ENCODE measurements around the gene GOLGA5. TPM values are rescaled to one million over a fixed set of nuclear protein-coding genes. Genes with fewer than 3 reads are reported as not detected.

Gene GOLGA5
- total RNA-seq, 6 donors from 2014 or later = 24.1 to 60.0 (median 32.2) TPM

DNA sequence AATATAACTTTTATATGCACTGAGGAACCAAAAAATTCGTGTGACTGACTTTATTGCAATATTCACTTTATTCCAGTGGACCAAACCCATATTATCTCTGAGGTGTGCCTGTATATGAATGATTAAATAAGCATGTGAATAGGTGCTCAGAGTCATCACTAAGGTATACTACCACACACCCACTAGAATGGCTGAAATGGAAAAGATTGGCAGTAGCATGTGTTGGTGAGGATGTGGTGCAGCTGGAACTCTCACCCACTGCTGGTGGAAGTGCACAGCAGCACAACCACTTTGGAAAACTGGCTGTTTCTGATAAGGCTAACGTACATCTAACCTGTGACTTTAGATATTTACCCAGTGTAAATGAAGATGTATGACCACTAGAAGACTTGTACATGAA, 36.8 kb downstream of the GOLGA5 start:
- Histone ChIP-seq H3K4me3 (no peak overlapping the region), H3K4me1 (no peaks in the 10 kb centered on the region), H3K9me3 (no peaks in the 10 kb centered on the region), H3K27ac (no peak overlapping the region), H3K27me3 (no peaks in the 10 kb centered on the region), H3K36me3 (peaks cover 26 to 96% (median 61%) of the 10 kb centered on the region in 4 donors)
- TF ChIP-seq EP300 (IDR thresholded peaks at IDR 0.05) = no peak
- ATAC-seq (ENCODE audit: low FRiP score in 2 of 2) (no peak), DNase-seq (no peak)
- WGBS, 2 donors = 87 to 88% methylated on average over 2 of the region's 2 CpGs

DNA sequence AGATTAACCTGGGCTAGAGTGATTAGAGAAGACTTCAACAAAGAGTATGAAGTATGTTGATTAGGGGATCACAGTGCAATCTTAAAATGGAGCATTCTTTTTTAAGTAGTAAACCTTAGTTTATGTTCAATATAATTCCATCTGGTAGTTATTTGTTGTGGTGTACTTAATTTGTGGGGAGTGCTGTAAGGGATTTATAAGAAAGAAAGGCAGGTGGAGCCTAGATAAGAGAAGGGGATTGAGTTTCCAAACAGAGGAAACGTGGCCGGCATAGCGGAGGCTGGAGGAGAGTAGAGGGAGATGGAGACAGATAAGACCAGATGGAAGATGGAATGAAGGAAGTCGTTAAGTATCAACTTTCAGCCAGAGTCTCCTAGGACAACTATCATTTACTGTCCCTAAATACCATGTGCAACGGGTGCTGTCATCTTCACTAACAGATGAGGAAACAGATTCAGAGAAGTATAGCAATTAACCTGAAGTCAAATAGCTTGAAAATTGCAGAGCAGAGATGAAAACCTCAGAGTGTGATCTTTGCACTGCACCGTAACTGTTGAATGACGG, 38.1 kb downstream of the GOLGA5 start:
- Histone ChIP-seq H3K4me1 (no peaks in the 10 kb centered on the region), H3K4me3 (no peak overlapping the region), H3K9me3 (no peaks in the 10 kb centered on the region), H3K27ac (no peak overlapping the region), H3K27me3 (no peaks in the 10 kb centered on the region), H3K36me3 (peaks cover 36 to 96% (median 65%) of the 10 kb centered on the region in 4 donors)
- no peak for TF ChIP-seq EP300 (IDR thresholded peaks at IDR 0.05)
- TF ChIP-seq POLR2AphosphoS5 (IDR thresholded peaks at IDR 0.05) = no peak
- no peak for TF ChIP-seq POLR2A (IDR thresholded peaks at IDR 0.05)
- TF ChIP-seq, protein P1, sequence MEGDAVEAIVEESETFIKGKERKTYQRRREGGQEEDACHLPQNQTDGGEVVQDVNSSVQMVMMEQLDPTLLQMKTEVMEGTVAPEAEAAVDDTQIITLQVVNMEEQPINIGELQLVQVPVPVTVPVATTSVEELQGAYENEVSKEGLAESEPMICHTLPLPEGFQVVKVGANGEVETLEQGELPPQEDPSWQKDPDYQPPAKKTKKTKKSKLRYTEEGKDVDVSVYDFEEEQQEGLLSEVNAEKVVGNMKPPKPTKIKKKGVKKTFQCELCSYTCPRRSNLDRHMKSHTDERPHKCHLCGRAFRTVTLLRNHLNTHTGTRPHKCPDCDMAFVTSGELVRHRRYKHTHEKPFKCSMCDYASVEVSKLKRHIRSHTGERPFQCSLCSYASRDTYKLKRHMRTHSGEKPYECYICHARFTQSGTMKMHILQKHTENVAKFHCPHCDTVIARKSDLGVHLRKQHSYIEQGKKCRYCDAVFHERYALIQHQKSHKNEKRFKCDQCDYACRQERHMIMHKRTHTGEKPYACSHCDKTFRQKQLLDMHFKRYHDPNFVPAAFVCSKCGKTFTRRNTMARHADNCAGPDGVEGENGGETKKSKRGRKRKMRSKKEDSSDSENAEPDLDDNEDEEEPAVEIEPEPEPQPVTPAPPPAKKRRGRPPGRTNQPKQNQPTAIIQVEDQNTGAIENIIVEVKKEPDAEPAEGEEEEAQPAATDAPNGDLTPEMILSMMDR (IDR thresholded peaks at IDR 0.05) = no peak
- ATAC-seq (ENCODE audit: low FRiP score in 2 of 2) = no peak
- 42 to 48% methylated on average over 7 of the region's 7 CpGs for WGBS, 2 donors
- no peak for DNase-seq

DNA sequence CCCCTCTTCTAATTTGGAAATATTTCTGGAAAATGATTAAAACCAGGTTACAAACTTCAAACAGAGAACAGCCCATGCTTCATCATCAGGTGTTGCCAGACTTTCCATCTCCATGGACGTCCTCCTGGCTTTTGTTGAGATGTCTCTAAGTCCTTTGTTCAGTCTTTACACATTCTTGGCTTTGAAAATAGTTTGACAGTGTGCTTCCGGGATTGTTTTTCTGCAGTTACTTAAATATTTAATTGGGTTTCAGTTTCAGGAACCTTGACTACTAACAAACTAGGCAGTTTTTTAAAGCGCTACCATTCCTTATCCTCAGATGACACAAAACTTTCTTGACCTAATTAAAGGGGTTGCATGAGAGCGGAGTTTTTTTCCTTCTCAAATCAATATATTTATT, 47.8 kb downstream of the GOLGA5 start:
- Histone ChIP-seq H3K27me3 (no peaks in the 10 kb centered on the region), H3K4me1 (peaks cover 0 to 4% (median 1%) of the 10 kb centered on the region in 4 donors), H3K27ac (no peak overlapping the region), H3K36me3 (peaks cover 10 to 54% (median 37%) of the 10 kb centered on the region in 4 donors), H3K4me3 (no peak overlapping the region), H3K9me3 (no peaks in the 10 kb centered on the region)
- WGBS, 2 donors = 83 to 86% methylated on average over 4 of the region's 4 CpGs
- TF ChIP-seq EP300 (IDR thresholded peaks at IDR 0.05) (no peak), POLR2AphosphoS5 (IDR thresholded peaks at IDR 0.05) (no peak), POLR2A (IDR thresholded peaks at IDR 0.05) (no peak)
- TF ChIP-seq, protein P1 (IDR thresholded peaks at IDR 0.05) = no peak
- ATAC-seq (ENCODE audit: low FRiP score in 2 of 2) (no peak), DNase-seq (no peak)

DNA sequence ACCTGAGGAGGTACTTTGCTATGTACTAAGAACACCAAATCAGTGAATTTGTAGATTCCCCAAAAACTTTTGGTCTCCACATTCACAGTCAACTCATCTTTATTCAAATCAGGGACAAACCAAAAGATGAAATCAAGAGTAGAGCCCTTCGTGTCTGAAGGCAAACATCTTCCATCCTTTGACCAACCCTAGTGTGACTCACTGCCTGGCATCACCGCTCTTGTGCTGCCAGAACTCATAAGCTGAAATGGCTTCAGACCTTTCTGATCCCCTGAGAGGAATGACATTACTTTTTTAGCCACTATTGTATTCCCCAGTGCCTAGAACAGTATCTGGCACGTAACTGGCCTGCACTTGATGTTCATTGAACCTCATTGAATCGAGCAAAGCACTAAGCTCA, 50.1 kb downstream of the GOLGA5 start:
- no peak overlapping the region for H3K27ac ChIP-seq
- H3K4me3 ChIP-seq = no peak overlapping the region
- ATAC-seq (ENCODE audit: low FRiP score in 2 of 2) = no peak
- H3K36me3 ChIP-seq = peaks cover 7 to 31% (median 19%) of the 10 kb centered on the region in 4 donors
- H3K27me3 ChIP-seq = no peaks in the 10 kb centered on the region
- WGBS, 2 donors = 84 to 100% methylated on average over 4 of the region's 4 CpGs
- H3K4me1 ChIP-seq = peaks cover 0 to 18% (median 1%) of the 10 kb centered on the region in 4 donors
- TF ChIP-seq POLR2A (IDR thresholded peaks at IDR 0.05) (no peak), POLR2AphosphoS5 (IDR thresholded peaks at IDR 0.05) (no peak)
- DNase-seq = no peak
- H3K9me3 ChIP-seq = no peaks in the 10 kb centered on the region

DNA sequence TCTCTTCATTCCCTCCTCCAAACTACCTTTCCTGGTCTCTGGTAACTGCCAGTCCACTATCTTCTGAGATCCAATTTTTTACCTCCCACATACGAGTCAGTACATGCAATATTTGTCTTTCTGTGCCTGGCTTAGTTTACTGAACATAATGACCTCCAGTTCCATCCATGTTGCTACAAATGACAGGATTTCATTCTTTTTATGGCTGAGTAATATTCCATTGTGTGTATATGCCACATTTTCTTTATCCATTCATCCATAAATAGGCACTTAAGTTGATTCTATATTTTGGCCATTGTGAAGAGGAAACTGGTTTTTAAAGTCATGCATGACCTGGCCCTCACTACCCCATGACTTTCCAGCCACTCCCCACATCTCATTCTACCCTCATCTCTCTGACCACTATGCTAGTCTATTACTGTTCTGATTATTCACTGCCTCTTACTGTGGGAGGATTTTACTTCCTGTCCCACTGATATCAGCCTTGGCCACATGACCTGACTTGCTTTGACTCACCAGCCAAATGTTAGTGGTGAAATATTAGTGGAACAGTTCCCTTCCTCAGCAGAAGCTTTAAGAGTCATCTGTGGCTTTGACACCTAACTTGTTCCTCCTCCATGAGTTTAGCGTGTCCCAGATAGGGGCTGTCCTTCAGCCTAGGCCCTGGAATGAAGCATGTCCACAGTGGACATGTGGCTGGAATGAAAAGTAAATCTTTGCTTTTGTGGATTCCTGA, 52.2 kb downstream of the GOLGA5 start:
- no peaks in the 10 kb centered on the region for H3K9me3 ChIP-seq
- TF ChIP-seq, protein P1 (IDR thresholded peaks at IDR 0.05) = no peak
- peak in 1 of 2 donors; percentile 34 for TF ChIP-seq POLR2AphosphoS5 (IDR thresholded peaks at IDR 0.05)
- peak in 1 of 4 donors; percentile 13 for TF ChIP-seq POLR2A (IDR thresholded peaks at IDR 0.05)
- peak in 1 of 4 donors; percentile 27 for TF ChIP-seq EP300 (IDR thresholded peaks at IDR 0.05)
- H3K27me3 ChIP-seq = no peaks in the 10 kb centered on the region
- peaks cover 0 to 18% (median 1%) of the 10 kb centered on the region in 4 donors for H3K4me1 ChIP-seq
- peak; percentile 76 to 78 for ATAC-seq (ENCODE audit: low FRiP score in 2 of 2)
- no peak overlapping the region for H3K4me3 ChIP-seq
- H3K36me3 ChIP-seq = peaks cover 0 to 10% (median 3%) of the 10 kb centered on the region in 4 donors
- H3K27ac ChIP-seq = no peak overlapping the region
- peak in 1 of 2 donors; percentile 39 for DNase-seq
- 69 to 77% methylated on average over 2 of the region's 2 CpGs for WGBS, 2 donors

Data from upper lobe of left lung (tissue), 6 donors.